ENCODE data around the gene FAM227B.
"Not testable (repeated sequence)": the region's sequence is repeated elsewhere in the genome, so short reads cannot be mapped to it uniquely, and the experiment has no call there.

FAM227B gene

DNA sequence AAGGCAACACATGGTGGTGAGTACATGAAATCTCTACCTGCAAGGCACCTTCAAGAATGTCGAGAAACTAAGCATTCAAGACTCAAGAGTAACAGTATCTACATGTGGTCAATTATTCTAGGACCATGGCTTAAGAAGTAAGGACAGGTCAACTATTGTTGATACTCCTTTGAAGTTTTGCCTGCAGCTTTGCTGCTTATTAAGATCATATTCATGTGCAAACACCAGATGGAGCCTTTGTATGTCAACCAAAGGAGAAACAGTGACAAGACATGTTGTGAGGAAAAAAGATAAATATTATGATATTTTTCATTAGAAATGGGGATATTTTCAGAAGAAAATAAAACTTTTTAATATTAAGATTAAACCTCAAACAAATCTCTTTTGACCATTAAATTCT is 249.8 kb downstream of the FAM227B start:
- DNase-seq (ENCODE audit: low spot score): peak; percentile 5

DNA sequence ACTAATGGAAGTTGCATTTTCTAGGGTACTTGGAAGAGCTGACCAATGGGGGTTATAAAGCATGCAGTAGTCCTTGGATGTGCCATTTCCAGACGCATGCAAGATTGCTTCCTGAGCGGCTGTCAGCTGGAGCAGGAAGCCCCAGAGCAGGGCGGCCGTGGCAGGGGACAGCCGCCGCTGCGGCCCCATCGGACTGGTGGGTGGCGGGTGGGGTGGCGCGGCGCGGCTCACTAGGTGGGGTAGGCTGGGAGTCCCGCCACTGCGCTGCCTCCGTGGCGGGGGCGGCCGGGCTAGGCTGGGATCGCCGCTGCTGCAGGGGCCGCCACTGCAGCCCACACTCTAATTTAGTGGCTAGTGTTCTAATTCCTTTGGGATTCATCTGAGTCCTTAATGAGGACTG is 254.1 kb downstream of the FAM227B start:
- DNase-seq (ENCODE audit: low spot score): no peak

DNA sequence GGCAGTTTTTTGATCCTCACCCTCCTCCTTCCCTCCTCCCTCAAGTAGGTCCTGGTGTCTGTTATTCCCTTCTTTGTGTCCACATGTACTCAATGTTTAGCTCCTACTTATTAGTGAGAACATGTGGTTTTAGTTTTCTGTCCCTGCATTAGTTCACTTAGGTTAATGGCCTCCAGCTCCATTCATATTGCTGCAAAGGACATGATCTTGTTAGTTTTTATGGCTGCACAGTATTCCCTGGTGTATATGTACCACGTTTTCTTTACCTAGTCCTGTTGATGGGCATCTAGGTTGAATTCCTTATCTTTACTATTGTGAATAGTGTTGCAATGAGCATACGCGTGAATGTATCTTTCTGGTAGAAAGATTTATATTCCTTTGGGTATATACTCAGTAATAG is 259.2 kb downstream of the FAM227B start:
- DNase-seq (ENCODE audit: low spot score): no peak

GRCh38 chr15:49354439-49354838 is 266.2 kb downstream of the FAM227B start:
- DNase-seq (ENCODE audit: low spot score): not testable (repeated sequence)

DNA sequence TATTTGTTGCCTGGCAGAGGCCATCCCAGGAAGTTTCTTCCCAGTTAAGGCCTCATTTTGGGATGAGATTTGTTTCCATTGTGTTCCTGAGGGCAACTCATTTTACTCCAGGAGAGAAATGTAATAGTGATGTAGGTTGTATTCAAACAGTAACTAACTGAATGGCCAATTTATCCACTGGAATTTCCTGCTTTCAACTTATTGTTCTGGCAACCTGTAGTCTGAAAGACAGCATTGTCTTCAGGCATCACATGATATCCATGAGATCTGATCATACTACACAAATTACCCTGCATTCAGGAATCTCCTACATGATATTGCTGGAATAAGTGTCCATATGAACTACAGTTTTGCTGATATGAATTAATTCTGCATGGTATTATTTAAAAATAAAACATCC is 277.1 kb downstream of the FAM227B start:
- DNase-seq (ENCODE audit: low spot score): no peak

GRCh38 chr15:49339656-49340055 is 281.0 kb downstream of the FAM227B start:
- DNase-seq (ENCODE audit: low spot score): no peak

- no peak for DNase-seq (ENCODE audit: low spot score)
Observed at GRCh38 chr15:49331951-49332350, 288.7 kb downstream of the FAM227B start.

- no peak for DNase-seq (ENCODE audit: low spot score)
Observed at GRCh38 chr15:49331442-49331841, 289.2 kb downstream of the FAM227B start.

GRCh38 chr15:49330166-49330565 is 290.5 kb downstream of the FAM227B start:
- DNase-seq (ENCODE audit: low spot score): no peak

DNA sequence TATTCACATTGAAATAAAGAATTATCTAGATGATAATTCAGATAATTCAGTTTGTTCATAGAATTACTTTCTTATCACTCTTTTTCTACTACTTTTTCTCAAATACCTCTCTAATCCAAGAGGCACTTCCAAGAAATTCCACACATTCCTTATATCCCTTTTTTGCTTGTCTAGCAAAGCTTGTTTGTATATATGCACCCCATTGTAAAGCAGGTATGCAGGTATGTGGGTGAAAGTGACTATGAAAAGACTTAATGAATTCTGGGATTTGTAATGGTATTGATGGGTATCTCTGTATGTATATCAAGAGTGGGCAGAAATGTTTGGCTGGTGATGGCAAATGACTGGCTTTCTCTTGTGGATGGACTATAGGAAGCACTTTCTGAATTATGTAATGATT is 291.7 kb downstream of the FAM227B start:
- no peak for DNase-seq (ENCODE audit: low spot score)

DNA sequence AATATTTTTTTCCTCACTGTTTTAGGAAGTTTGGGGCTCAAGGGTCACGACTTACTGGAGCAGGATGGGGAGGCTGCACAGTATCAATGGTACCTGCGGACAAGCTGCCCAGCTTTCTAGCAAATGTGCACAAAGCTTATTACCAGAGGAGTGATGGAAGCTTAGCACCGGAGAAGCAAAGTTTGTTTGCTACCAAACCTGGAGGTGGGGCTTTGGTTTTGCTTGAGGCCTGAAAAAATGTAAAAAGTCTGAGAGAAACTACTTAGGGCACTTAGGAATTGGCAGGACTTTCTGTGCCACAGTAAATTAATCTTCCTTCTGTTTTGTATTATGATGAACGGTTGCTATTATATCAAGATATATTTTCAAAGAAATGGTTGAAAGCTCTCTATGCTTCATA is 292.7 kb downstream of the FAM227B start:
- no peak for DNase-seq (ENCODE audit: low spot score)

GRCh38 chr15:49323207-49323606 is 297.4 kb downstream of the FAM227B start:
- no peak for DNase-seq (ENCODE audit: low spot score)

- no peak for DNase-seq (ENCODE audit: low spot score)
Observed at GRCh38 chr15:49320351-49320750, 300.3 kb downstream of the FAM227B start.

DNA sequence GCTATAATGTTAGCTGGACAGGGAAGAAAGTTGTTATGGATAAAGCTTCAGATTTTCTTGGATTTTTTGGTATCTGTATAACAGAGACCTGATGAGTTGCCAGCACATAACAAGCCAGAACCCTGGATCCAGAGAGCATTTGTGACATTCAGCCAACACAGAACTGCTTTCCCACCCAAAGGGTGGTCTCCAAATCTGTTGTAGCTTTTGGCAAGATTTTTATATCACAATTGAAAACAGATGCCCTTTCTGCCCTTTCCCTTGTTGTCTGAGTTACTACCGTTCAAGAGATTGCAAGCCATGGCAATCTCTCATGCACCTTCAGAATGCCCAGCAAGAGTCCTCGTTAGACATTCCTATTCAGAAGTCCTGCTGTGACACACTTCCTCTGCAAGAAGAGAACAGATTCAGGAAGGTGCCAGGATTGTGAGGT is 305.2 kb downstream of the FAM227B start:
- peak; percentile 71 for DNase-seq (ENCODE audit: low spot score)

GRCh38 chr15:49314716-49315115 is 305.9 kb downstream of the FAM227B start:
- DNase-seq (ENCODE audit: low spot score): peak; percentile 47

DNA sequence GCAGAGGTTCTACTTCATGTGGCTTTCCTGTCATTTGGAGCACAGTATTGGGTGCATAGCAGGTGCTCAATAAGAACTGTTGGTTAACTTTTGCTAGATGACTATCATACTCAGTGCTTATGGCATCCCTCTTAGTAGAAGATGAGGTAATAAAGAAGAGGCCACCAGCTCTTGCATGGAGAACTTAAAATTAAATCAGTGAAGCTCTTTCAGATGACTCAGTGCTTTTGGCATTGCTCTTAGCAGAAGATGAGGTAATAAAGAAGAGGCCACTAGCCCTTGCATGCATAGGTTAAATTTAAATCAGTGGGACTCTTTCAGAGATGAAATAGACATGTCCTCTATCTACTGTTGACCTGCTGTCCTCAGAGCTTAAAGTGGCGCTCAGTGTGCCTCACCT is 307.0 kb downstream of the FAM227B start:
- DNase-seq (ENCODE audit: low spot score): no peak

DNA sequence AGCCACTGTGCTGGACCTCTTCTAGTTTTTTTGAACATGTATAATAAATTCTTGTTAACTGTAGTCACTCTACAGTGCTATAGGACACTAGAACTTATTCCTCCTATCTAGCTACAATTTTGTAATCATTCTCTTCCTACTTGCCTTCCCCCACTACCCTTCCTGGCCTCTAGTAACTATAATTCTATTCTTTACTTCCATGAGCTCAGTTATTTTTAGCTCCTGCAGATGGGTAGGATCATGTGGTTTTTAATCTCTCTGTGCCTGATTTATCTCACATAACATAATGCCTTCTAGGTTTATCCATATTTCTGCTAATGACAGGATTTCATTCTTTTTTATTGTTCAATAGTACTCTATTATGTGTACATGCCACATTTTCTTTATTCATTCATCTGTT is 310.7 kb downstream of the FAM227B start:
- DNase-seq (ENCODE audit: low spot score): no peak

- no peak for DNase-seq (ENCODE audit: low spot score)
Observed at GRCh38 chr15:49308686-49309085, 311.9 kb downstream of the FAM227B start.

DNA sequence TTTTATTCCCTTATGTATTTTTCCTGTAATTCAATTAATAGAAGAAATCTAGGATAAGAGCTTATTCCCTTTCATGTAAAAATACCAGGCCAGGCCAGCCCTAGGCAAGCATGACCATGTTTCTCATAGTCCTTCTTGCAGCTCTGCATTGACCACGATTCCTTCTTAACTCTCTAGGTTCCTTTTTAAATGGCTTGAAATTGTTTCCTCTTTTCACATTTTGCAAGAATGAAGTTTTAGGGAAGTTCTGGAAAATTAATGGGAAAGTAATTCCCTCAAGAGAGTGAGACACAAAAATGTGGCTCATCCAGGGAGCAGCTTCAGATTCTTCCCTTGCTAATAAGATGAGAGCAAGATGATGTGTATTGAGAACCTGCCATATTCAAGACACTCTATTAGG is 314.1 kb downstream of the FAM227B start:
- no peak for DNase-seq (ENCODE audit: low spot score)

GRCh38 chr15:49303003-49303402 is 317.6 kb downstream of the FAM227B start:
- DNase-seq (ENCODE audit: low spot score): no peak

- no peak for DNase-seq (ENCODE audit: low spot score)
Observed at GRCh38 chr15:49301562-49301961, 319.1 kb downstream of the FAM227B start.

DNA sequence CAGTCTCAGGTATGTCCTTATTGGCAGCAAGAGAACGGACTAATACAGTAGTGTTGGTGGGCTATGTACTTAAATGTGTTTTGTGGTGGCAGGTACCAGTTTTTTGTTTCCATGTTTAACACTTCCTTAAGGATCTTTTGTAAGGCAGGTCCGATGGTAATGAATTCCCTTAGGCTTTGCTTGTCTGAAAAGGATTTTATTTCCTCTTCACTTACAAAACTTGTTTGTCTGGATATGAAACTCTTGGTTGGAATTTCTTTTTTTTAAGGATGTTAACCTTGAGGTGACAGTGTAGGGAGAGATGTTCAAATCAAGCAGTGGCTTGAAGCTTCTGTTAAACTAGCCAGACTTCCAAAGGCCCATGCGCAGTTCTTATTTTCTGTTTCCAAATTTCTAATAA is 319.8 kb downstream of the FAM227B start:
- DNase-seq (ENCODE audit: low spot score): no peak

DNA sequence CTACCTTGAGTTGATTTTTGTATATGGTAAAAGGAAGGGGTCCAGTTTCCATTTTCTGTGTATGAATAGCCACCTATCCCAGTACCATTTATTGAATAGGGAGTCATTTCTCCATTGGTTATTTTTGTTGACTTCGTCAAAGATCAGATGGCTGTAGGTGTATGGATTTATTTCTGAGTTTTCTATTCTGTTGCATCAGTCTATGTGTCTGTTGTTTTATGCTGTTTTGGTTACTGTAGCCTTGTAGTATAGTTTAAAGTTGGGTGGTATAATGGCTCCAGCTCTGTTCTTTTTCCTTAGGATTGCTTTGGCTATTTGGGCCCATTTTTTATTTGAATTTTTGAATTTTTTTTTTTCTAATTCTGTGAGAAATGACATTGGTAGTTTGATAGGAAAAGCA is 323.0 kb downstream of the FAM227B start:
- no peak for DNase-seq (ENCODE audit: low spot score)

GRCh38 chr15:49296258-49296657 is 324.4 kb downstream of the FAM227B start:
- DNase-seq (ENCODE audit: low spot score): no peak

- no peak for DNase-seq (ENCODE audit: low spot score)
Observed at GRCh38 chr15:49293941-49294340, 326.7 kb downstream of the FAM227B start.

Data from cerebellar cortex (tissue), 1 donor.